ENCODE data around the gene EMC9. TPM values are rescaled to one million over a fixed set of nuclear protein-coding genes. Genes with fewer than 3 reads are reported as not detected.

The EMC9 gene
- total RNA-seq, 4 donors from 2014 or later: 8.3 to 25.5 (median 16.9) TPM

DNA sequence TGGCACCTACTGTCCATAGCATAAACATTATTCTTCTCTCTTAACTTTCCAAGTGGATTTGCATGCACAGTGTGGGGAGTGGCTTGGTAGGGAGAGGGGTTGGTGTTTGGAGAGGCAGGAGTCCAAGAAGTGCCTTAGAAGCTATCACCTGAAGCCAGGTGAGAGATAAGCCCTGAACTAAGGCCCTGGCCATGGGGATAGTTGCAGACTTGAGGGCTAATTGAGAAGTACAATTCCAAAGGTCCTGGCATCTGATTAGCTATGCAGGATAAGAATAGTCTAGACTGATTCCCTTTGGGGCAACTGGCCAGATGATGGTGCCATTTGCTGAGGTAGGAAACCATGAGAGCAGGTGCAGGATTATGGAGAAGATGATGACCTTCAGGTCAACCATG, 49.3 kb downstream of the EMC9 start:
- no peak overlapping the region for H3K4me3 ChIP-seq (replicated peaks in 1 of 3)
- H3K4me1 ChIP-seq: peaks cover 10 to 29% of the 10 kb centered on the region in 2 donors
- intact Hi-C loops (cut with DNase I): no loop called here
- no peak for DNase-seq
- H3K36me3 ChIP-seq: no peaks in the 10 kb centered on the region
- H3K27me3 ChIP-seq: no peaks in the 10 kb centered on the region
- TF ChIP-seq POLR2A (IDR thresholded peaks at IDR 0.05): no peak
- TF ChIP-seq, protein P1, sequence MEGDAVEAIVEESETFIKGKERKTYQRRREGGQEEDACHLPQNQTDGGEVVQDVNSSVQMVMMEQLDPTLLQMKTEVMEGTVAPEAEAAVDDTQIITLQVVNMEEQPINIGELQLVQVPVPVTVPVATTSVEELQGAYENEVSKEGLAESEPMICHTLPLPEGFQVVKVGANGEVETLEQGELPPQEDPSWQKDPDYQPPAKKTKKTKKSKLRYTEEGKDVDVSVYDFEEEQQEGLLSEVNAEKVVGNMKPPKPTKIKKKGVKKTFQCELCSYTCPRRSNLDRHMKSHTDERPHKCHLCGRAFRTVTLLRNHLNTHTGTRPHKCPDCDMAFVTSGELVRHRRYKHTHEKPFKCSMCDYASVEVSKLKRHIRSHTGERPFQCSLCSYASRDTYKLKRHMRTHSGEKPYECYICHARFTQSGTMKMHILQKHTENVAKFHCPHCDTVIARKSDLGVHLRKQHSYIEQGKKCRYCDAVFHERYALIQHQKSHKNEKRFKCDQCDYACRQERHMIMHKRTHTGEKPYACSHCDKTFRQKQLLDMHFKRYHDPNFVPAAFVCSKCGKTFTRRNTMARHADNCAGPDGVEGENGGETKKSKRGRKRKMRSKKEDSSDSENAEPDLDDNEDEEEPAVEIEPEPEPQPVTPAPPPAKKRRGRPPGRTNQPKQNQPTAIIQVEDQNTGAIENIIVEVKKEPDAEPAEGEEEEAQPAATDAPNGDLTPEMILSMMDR (IDR thresholded peaks at IDR 0.05): no peak
- no peak overlapping the region for H3K27ac ChIP-seq
- H3K9me3 ChIP-seq: no peaks in the 10 kb centered on the region

DNA sequence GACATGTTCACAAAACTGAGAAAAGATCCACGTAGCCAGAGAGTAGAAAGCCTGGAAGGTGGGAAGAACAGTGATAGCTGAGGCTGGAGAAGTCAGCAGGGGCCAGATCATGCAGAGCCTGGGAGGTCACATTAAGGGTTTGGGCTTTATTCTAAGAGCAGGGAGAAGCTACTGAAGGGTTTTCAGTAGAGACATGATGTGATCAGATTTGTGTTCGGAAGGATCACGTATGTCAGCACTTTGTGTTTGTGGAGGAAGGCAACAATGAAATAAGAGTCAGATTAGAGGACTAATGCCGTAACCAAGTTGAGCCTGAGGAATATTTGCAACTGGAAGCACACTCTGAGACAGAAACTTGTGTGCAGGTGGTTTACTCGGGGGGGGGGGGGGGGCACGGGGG, 51.5 kb downstream of the EMC9 start:
- H3K9me3 ChIP-seq: no peaks in the 10 kb centered on the region
- no peak overlapping the region for H3K4me3 ChIP-seq (replicated peaks in 1 of 3)
- H3K36me3 ChIP-seq: no peaks in the 10 kb centered on the region
- H3K4me1 ChIP-seq: peaks cover under 1 to 19% of the 10 kb centered on the region in 2 donors
- TF ChIP-seq, protein P1 (IDR thresholded peaks at IDR 0.05): no peak
- no peak for TF ChIP-seq POLR2A (IDR thresholded peaks at IDR 0.05)
- no peak for DNase-seq
- H3K27ac ChIP-seq: no peak overlapping the region
- WGBS, 2 donors: 84 to 90% methylated on average over 6 of the region's 6 CpGs
- intact Hi-C loops (cut with DNase I): loop anchor here (2.0 kb wide), 1 partner anchor 31 kb away; no protein-coding TSS in a partner anchor
- H3K27me3 ChIP-seq: no peaks in the 10 kb centered on the region

Small RNA genes lying within 50 kb of the gene (microRNA-seq; reads per million reads assigned to microRNA genes)
- gene MIR7703: not detected

Small RNA genes lying within 50 kb of the gene (small RNA-seq; reads per million reads assigned to genes)
- not detected for gene AL136295.4
- not detected for gene IPO4
- gene IRF9: not detected
- gene RNA5SP383: 0.56 reads per million

Other genes starting within 250 kb of the EMC9 start
- gene DHRS4, start 187.8 kb downstream of the EMC9 start, total RNA-seq: 10 to 100 TPM; 19.2 to 55.7 (median 37.7) TPM
- gene DHRS4L2, start 152.7 kb downstream of the EMC9 start, total RNA-seq: 10 to 100 TPM in 2 of 4 donors, 1 to 10 TPM in 2; 4.7 to 27.1 (median 12.6) TPM
- gene CARMIL3, start 89.6 kb downstream of the EMC9 start, total RNA-seq: 1 to 10 TPM in 2 of 4 donors, under 1 TPM in 2; 0.63 to 1.3 (median 0.99) TPM
- under 1 TPM in 1 of 4 donors, not detected in 3; 0.29 TPM for gene CPNE6, start 70.0 kb downstream of the EMC9 start, total RNA-seq
- 10 to 100 TPM; 29.8 to 47.4 (median 39.3) TPM for gene PCK2, start 47.3 kb downstream of the EMC9 start, total RNA-seq
- gene DCAF11, start 26.8 kb downstream of the EMC9 start, total RNA-seq: 100 to 1,000 TPM in 3 of 4 donors, 10 to 100 TPM in 1; 90.6 to 155 (median 132) TPM
- 10 to 100 TPM in 2 of 4 donors, 1 to 10 TPM in 2; 2.1 to 11.7 (median 8.4) TPM for gene NRL, start 26.6 kb downstream of the EMC9 start, total RNA-seq
- gene FITM1, start 10.9 kb downstream of the EMC9 start, total RNA-seq: 1 to 10 TPM in 2 of 4 donors, under 1 TPM in 1, not detected in 1; 0.63 to 3.5 (median 2.7) TPM
- gene PSME1, start 5.4 kb downstream of the EMC9 start, total RNA-seq: 100 to 1,000 TPM; 117 to 193 (median 186) TPM
- gene PSME2, start 5.0 kb upstream of the EMC9 start, total RNA-seq: 10 to 100 TPM; 31.3 to 66.6 (median 47.5) TPM
- gene RNF31, start 5.9 kb upstream of the EMC9 start, total RNA-seq: 100 to 1,000 TPM in 1 of 4 donors, 10 to 100 TPM in 3; 30.6 to 106 (median 67.6) TPM
- gene IRF9, start 19.7 kb upstream of the EMC9 start, total RNA-seq: 10 to 100 TPM; 55.1 to 92.3 (median 70.0) TPM
- gene REC8, start 30.5 kb upstream of the EMC9 start, total RNA-seq: 1 to 10 TPM; 4.1 to 7.1 (median 5.4) TPM
- gene IPO4, start 47.2 kb upstream of the EMC9 start, total RNA-seq: 10 to 100 TPM; 28.1 to 49.0 (median 31.3) TPM
- 100 to 1,000 TPM in 3 of 4 donors, 10 to 100 TPM in 1; 92.0 to 114 (median 107) TPM for gene TM9SF1, start 53.9 kb upstream of the EMC9 start, total RNA-seq
- gene TSSK4, start 64.1 kb upstream of the EMC9 start, total RNA-seq: not detected
- gene CHMP4A, start 71.9 kb upstream of the EMC9 start, total RNA-seq: 10 to 100 TPM; 26.5 to 60.2 (median 46.2) TPM
- gene MDP1, start 74.5 kb upstream of the EMC9 start, total RNA-seq: 10 to 100 TPM; 13.1 to 55.9 (median 25.4) TPM
- gene NEDD8, start 90.8 kb upstream of the EMC9 start, total RNA-seq: 100 to 1,000 TPM; 149 to 317 (median 172) TPM
- 100 to 1,000 TPM in 2 of 4 donors, 10 to 100 TPM in 2; 68.8 to 237 (median 110) TPM for gene GMPR2, start 91.3 kb upstream of the EMC9 start, total RNA-seq
- gene TINF2, start 101.0 kb upstream of the EMC9 start, total RNA-seq: 100 to 1,000 TPM in 1 of 4 donors, 10 to 100 TPM in 3; 67.3 to 101 (median 71.6) TPM
- gene TGM1, start 121.6 kb upstream of the EMC9 start, total RNA-seq: 1 to 10 TPM; 1.9 to 2.8 (median 2.0) TPM
- 10 to 100 TPM; 29.8 to 44.8 (median 33.5) TPM for gene RABGGTA, start 130.0 kb upstream of the EMC9 start, total RNA-seq
- gene DHRS1, start 158.2 kb upstream of the EMC9 start, total RNA-seq: 10 to 100 TPM; 35.2 to 59.3 (median 38.3) TPM
- gene NOP9, start 158.3 kb upstream of the EMC9 start, total RNA-seq: 10 to 100 TPM; 16.4 to 22.3 (median 20.7) TPM
- gene CIDEB, start 166.4 kb upstream of the EMC9 start, total RNA-seq: 10 to 100 TPM in 1 of 4 donors, 1 to 10 TPM in 3; 4.6 to 13.0 (median 9.5) TPM
- 10 to 100 TPM in 2 of 4 donors, 1 to 10 TPM in 2; 6.8 to 18.5 (median 10.9) TPM for gene LTB4R2, start 168.5 kb upstream of the EMC9 start, total RNA-seq
- 1 to 10 TPM; 4.2 to 7.4 (median 4.3) TPM for gene LTB4R, start 169.9 kb upstream of the EMC9 start, total RNA-seq
- gene ADCY4, start 193.5 kb upstream of the EMC9 start, total RNA-seq: 10 to 100 TPM; 35.2 to 65.4 (median 48.8) TPM
- 10 to 100 TPM; 12.4 to 21.3 (median 18.4) TPM for gene RIPK3, start 198.4 kb upstream of the EMC9 start, total RNA-seq
- gene NFATC4, start 226.6 kb upstream of the EMC9 start, total RNA-seq: 10 to 100 TPM; 19.4 to 41.3 (median 38.6) TPM

All from thyroid gland (tissue), 4 donors.